Mesodermal cell (in vitro differentiated cells): ENCODE results near the gene FERMT3.

ENCODE experiments used
- H3K27ac ChIP-seq: 2 replicates; pipeline ENCODE4 v1.7.0; 2013; ENCODE audit warnings: mild to moderate bottlenecking, low read depth, low read length, moderate library complexity; ENCODE audit not compliant: severe bottlenecking
- H3K36me3 ChIP-seq: 2 replicates; pipeline ENCODE4 v1.7.1; 2013; ENCODE audit warnings: mild to moderate bottlenecking, low read length, moderate library complexity; ENCODE audit not compliant: control insufficient read depth, insufficient read depth
- H3K4me1 ChIP-seq: one replicate; pipeline ENCODE4 v1.7.1; 2013; ENCODE audit warnings: mild to moderate bottlenecking, low read length; ENCODE audit not compliant: insufficient read depth, control insufficient read depth, poor library complexity, severe bottlenecking
- H3K4me3 ChIP-seq: 2 replicates; pipeline ENCODE4 v1.7.0; 2013; ENCODE audit warnings: low read length, control low read depth, mild to moderate bottlenecking; ENCODE audit not compliant: insufficient read depth, poor library complexity, severe bottlenecking; ENCODE audit errors: extremely low read depth
- H3K9me3 ChIP-seq: 2 replicates; pipeline ENCODE4 v1.7.1; 2013; ENCODE audit warnings: mild to moderate bottlenecking, low read length, moderate library complexity; ENCODE audit not compliant: control insufficient read depth
- WGBS, 2 experiments: methylation state at CpG; one replicate each; pipeline ENCODE4 v1.1.5; 2013; ENCODE audit warnings: missing lambda C conversion rate in 2 of 2; ENCODE audit not compliant: insufficient coverage in 2 of 2; 5-methylcytosine and 5-hydroxymethylcytosine counted together

The FERMT3 gene

DNA sequence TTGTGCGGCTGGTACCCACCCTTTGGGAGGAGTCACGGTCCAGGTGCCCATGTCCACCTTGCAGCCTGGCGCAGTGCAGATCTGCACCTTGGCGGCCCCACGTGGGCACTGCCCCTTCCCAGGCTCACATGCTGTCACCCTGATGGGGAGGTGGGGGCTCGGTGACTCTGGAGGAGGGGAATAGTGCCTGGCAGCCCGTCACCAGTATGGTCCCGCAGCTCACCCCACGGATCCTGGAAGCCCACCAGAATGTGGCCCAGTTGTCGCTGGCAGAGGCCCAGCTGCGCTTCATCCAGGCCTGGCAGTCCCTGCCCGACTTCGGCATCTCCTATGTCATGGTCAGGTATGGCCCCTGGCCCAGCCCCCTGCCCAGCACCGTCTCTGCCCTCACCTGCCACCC lies 14.3 kb downstream of the FERMT3 start:
- Histone ChIP-seq H3K4me3 (no peak overlapping the region), H3K4me1 (peaks cover 6% of the 10 kb centered on the region), H3K27ac (no peak overlapping the region), H3K36me3 (peaks cover 29% of the 10 kb centered on the region), H3K9me3 (no peaks in the 10 kb centered on the region)
- 94 to 99% methylated on average over 14 of the region's 14 CpGs for WGBS, 2 experiments

DNA sequence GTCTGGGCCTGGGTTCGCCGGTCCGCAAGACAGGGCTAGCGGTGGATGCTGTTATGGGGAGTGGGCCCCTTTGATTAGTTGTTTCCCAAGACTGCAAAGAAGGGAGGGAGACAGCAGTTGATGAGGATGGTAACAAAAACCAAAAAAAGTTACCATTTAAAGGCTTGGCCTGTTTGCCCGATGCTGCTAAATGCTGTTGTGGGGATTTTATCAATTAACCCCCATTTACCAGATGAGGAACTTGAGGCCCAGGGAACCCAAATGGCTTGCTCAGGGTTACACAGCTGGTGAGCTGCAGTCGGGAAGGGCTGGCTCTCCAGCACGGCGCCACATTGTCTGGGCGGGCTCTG lies 16.1 kb downstream of the FERMT3 start:
- peaks cover 11% of the 10 kb centered on the region for H3K4me1 ChIP-seq
- 97 to 98% methylated on average over 8 of the region's 9 CpGs for WGBS, 2 experiments
- H3K4me3 ChIP-seq: no peak overlapping the region
- peaks cover 29% of the 10 kb centered on the region for H3K36me3 ChIP-seq
- H3K27ac ChIP-seq: no peak overlapping the region
- no peaks in the 10 kb centered on the region for H3K9me3 ChIP-seq

- 96 to 97% methylated on average over 22 to 23 of the region's 24 CpGs for WGBS, 2 experiments
- Histone ChIP-seq H3K27ac (no peak overlapping the region), H3K4me3 (no peak overlapping the region), H3K9me3 (no peaks in the 10 kb centered on the region), H3K36me3 (peaks cover 29% of the 10 kb centered on the region), H3K4me1 (peaks cover 11% of the 10 kb centered on the region)
Measured at GRCh38 chr11:64223001-64223651, 16.6 kb downstream of the FERMT3 start.

DNA sequence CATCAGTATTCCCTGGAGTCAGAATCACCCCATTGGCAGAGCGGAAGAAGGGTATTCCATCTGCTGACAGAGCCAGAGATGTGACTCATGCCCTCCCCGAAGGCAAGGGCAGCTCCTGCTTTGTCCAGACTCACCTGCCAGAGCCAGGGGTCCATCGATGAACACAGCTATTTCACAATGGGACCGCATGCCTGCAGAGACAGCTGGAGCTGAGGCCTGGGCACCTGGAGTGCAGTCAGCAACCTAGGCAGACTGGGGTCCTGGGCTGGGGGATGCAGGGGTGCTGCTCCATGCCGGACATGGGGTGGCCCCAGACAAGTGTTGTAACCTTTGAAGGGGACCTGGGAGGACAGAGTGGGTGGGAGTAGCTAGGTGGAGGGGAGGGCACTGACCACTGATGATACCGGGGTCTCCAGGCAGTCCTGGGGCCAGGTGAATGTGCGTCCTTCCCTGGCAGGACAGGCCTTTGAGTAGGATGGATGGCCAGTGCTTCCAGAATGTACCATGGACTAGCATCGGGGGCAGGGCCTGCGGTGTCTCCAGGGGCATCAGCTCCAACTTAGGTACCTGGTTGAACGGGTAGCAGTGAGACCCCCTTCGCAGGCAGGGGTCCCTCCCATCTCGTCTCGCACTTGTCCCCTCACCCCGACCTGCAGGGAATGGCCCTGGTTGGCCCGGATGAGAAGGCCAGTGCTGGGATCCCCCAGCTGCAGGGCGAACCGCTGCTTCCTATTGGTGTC lies 17.8 kb downstream of the FERMT3 start:
- H3K36me3 ChIP-seq: peaks cover 31% of the 10 kb centered on the region
- no peak overlapping the region for H3K27ac ChIP-seq
- H3K9me3 ChIP-seq: no peaks in the 10 kb centered on the region
- H3K4me1 ChIP-seq: peaks cover 11% of the 10 kb centered on the region
- WGBS, 2 experiments: 93 to 96% methylated on average over 16 to 17 of the region's 17 CpGs
- no peak overlapping the region for H3K4me3 ChIP-seq

GRCh38 chr11:64224891-64225607 lies 18.5 kb downstream of the FERMT3 start:
- 80 to 82% methylated on average over 17 to 19 of the region's 22 CpGs for whole genome bisulfite sequencing, 2 experiments
- peaks cover 11% of the 10 kb centered on the region for H3K4me1 ChIP-seq
- peak overlapping the region; percentile 37 for H3K27ac ChIP-seq
- no peaks in the 10 kb centered on the region for H3K9me3 ChIP-seq
- H3K36me3 ChIP-seq: peaks cover 30% of the 10 kb centered on the region
- H3K4me3 ChIP-seq: peak overlapping the region; percentile 60

- Histone ChIP-seq H3K4me1 (peaks cover 11% of the 10 kb centered on the region), H3K27ac (peak within 1 kb of the TSS; percentile 37), H3K9me3 (no peaks in the 10 kb centered on the region), H3K4me3 (peak within 1 kb of the TSS; percentile 60), H3K36me3 (peaks cover 23% of the 10 kb centered on the region)
- WGBS, 2 experiments: 1% methylated on average over 46 to 47 of the region's 54 CpGs
Measured at GRCh38 chr11:64225608-64226506, 19.3 kb downstream of the FERMT3 start, which contains the start of the genes NUDT22 and TRPT1. Gene NUDT22 (plus strand): TSS chr11:64226274. CDS start chr11:64226653, 379 bp downstream. Gene TRPT1 (minus strand): TSS chr11:64226186. CDS start chr11:64225860, 326 bp downstream.

- 36 to 38% methylated on average over 23 to 26 of the region's 26 CpGs for WGBS, 2 experiments
- peak overlapping the region; percentile 60 for H3K4me3 ChIP-seq
- peaks cover 18% of the 10 kb centered on the region for H3K36me3 ChIP-seq
- no peak overlapping the region for H3K27ac ChIP-seq
- H3K9me3 ChIP-seq: no peaks in the 10 kb centered on the region
- peaks cover 11% of the 10 kb centered on the region for H3K4me1 ChIP-seq
Measured at GRCh38 chr11:64226507-64227051, 20.1 kb downstream of the FERMT3 start.

- H3K4me3 ChIP-seq: no peak overlapping the region
- no peaks in the 10 kb centered on the region for H3K9me3 ChIP-seq
- 88% methylated on average over 1 of the region's 3 CpGs; no CpG with 5 or more reads in 1 of the 2 experiments for whole genome bisulfite sequencing, 2 experiments
- peaks cover 18% of the 10 kb centered on the region for H3K36me3 ChIP-seq
- H3K27ac ChIP-seq: no peak overlapping the region
- peaks cover 11% of the 10 kb centered on the region for H3K4me1 ChIP-seq
Measured at GRCh38 chr11:64227405-64227956, 21.0 kb downstream of the FERMT3 start.

DNA sequence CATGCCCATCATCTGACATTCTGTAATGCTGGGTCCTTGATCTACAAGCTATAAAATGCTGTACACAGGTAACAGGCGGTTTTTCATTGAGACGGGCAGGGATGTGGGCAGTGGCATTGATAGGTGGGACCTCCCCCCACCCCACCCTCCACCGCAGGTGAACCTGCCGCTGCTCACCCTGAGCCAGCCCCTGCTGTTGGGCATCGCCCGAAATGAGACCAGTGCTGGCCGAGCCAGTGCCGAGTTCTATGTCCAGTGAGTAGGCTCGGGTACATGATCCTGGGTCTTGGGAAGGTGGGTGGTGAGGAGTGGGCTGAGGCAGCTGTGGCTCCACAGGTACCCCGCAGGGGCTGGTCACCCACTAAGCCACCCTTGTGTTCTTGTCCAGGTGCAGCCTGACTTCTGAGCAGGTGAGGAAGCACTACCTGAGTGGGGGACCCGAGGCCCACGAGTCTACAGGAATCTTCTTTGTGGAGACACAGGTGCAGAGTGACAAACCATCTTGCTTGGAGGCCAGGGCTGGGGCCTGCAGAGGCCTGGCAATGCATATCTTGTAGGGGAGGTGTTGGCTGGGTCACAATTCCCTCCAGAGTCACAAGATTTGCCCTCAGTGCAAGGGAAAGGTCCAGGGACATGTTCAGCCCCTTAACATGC lies 22.7 kb downstream of the FERMT3 start:
- Histone ChIP-seq H3K36me3 (peaks cover 7% of the 10 kb centered on the region), H3K9me3 (no peaks in the 10 kb centered on the region), H3K27ac (no peak overlapping the region), H3K4me3 (no peak overlapping the region), H3K4me1 (peaks cover 11% of the 10 kb centered on the region)
- 98% methylated on average over 9 to 10 of the region's 12 CpGs for WGBS, 2 experiments
